HG02678 (cell line): Measurements from ENCODE around the gene SFRP2.

Experiments
- ATAC-seq: cut with Tn5 transposase; IDR thresholded peaks from one replicate; pipeline ENCODE4 v1.9.1; 2021; ENCODE audit warnings: mild to moderate bottlenecking, moderate library complexity; ENCODE audit not compliant: unreplicated experiment

The SFRP2 gene

GRCh38 chr4:153798420-153798819 is 9.5 kb upstream of the SFRP2 start:
- ATAC-seq = no peak

GRCh38 chr4:153794006-153794405 is 5.1 kb upstream of the SFRP2 start:
- no peak for ATAC-seq

GRCh38 chr4:153792618-153793247 is 3.9 kb upstream of the SFRP2 start:
- no peak for ATAC-seq

- no peak for ATAC-seq
Observed at GRCh38 chr4:153791746-153792617, 3.1 kb upstream of the SFRP2 start.

GRCh38 chr4:153790962-153791551 is 2.2 kb upstream of the SFRP2 start:
- ATAC-seq = peak; percentile 49

- ATAC-seq = no peak
Observed at GRCh38 chr4:153790500-153790865, 1.6 kb upstream of the SFRP2 start.

- no peak for ATAC-seq
Observed at GRCh38 chr4:153789741-153790499, 1.0 kb upstream of the SFRP2 start.

GRCh38 chr4:153788051-153788412 is 851 bp downstream of the SFRP2 start:
- no peak for ATAC-seq

GRCh38 chr4:153787575-153787974 is 1.3 kb downstream of the SFRP2 start:
- ATAC-seq = no peak

GRCh38 chr4:153787061-153787560 is 1.8 kb downstream of the SFRP2 start:
- ATAC-seq = no peak

- ATAC-seq = no peak
Observed at GRCh38 chr4:153785910-153786721, 2.8 kb downstream of the SFRP2 start.

- no peak for ATAC-seq
Observed at GRCh38 chr4:153784166-153784699, 4.7 kb downstream of the SFRP2 start.

- ATAC-seq = no peak
Observed at GRCh38 chr4:153782581-153782980, 6.3 kb downstream of the SFRP2 start.

GRCh38 chr4:153781717-153782416 is 7.0 kb downstream of the SFRP2 start:
- no peak for ATAC-seq

- ATAC-seq = no peak
Observed at GRCh38 chr4:153781280-153781679, 7.6 kb downstream of the SFRP2 start.

GRCh38 chr4:153780876-153781275 is 8.0 kb downstream of the SFRP2 start:
- no peak for ATAC-seq

GRCh38 chr4:153780221-153780620 is 8.7 kb downstream of the SFRP2 start:
- no peak for ATAC-seq

GRCh38 chr4:153778383-153778782 is 10.5 kb downstream of the SFRP2 start:
- ATAC-seq = no peak

GRCh38 chr4:153777421-153777820 is 11.5 kb downstream of the SFRP2 start:
- no peak for ATAC-seq
